ENCODE measurements around the gene SMOC2. TPM values are rescaled to one million over a fixed set of nuclear protein-coding genes. Genes with fewer than 3 reads are reported as not detected.
"Not testable (repeated sequence)": the region's sequence is repeated elsewhere in the genome, so short reads cannot be mapped to it uniquely, and the experiment has no call there.

SMOC2 gene
- polyA plus RNA-seq, 4 donors, result 18.9 to 38.2 (median 27.1) TPM

GRCh38 chr6:168670401-168670985, 229.5 kb downstream of the SMOC2 start:
- no peak for DNase-seq (ENCODE audit: low read depth in 4 of 4, low spot score in 2 of 4)

- no peak for DNase-seq (ENCODE audit: low read depth in 4 of 4, low spot score in 2 of 4)
Measured at GRCh38 chr6:168671028-168671862, 230.3 kb downstream of the SMOC2 start.

- DNase-seq (ENCODE audit: low read depth in 4 of 4, low spot score in 2 of 4), result no peak
Measured at GRCh38 chr6:168671863-168672546, 231.0 kb downstream of the SMOC2 start.

- DNase-seq (ENCODE audit: low read depth in 4 of 4, low spot score in 2 of 4), result no peak
Measured at GRCh38 chr6:168674595-168674994, 233.6 kb downstream of the SMOC2 start.

- DNase-seq (ENCODE audit: low read depth in 4 of 4, low spot score in 2 of 4), result no peak
Measured at GRCh38 chr6:168675375-168675774, 234.4 kb downstream of the SMOC2 start.

- DNase-seq (ENCODE audit: low read depth in 4 of 4, low spot score in 2 of 4), result no peak
Measured at GRCh38 chr6:168675933-168676551, 235.1 kb downstream of the SMOC2 start.

GRCh38 chr6:168676552-168677322, 235.8 kb downstream of the SMOC2 start:
- no peak for DNase-seq (ENCODE audit: low read depth in 4 of 4, low spot score in 2 of 4)

GRCh38 chr6:168677323-168677781, 236.4 kb downstream of the SMOC2 start:
- DNase-seq (ENCODE audit: low read depth in 4 of 4, low spot score in 2 of 4), result not testable (repeated sequence)

- no peak for DNase-seq (ENCODE audit: low read depth in 4 of 4, low spot score in 2 of 4)
Measured at GRCh38 chr6:168678077-168678476, 237.1 kb downstream of the SMOC2 start.

GRCh38 chr6:168678588-168678987, 237.6 kb downstream of the SMOC2 start:
- DNase-seq (ENCODE audit: low read depth in 4 of 4, low spot score in 2 of 4), result no peak

GRCh38 chr6:168681748-168682147, 240.8 kb downstream of the SMOC2 start:
- DNase-seq (ENCODE audit: low read depth in 4 of 4, low spot score in 2 of 4), result no peak

- DNase-seq (ENCODE audit: low read depth in 4 of 4, low spot score in 2 of 4), result no peak
Measured at GRCh38 chr6:168683621-168684020, 242.6 kb downstream of the SMOC2 start.

- no peak for DNase-seq (ENCODE audit: low read depth in 4 of 4, low spot score in 2 of 4)
Measured at GRCh38 chr6:168684471-168684870, 243.5 kb downstream of the SMOC2 start.

- DNase-seq (ENCODE audit: low read depth in 4 of 4, low spot score in 2 of 4), result no peak
Measured at GRCh38 chr6:168684906-168685305, 243.9 kb downstream of the SMOC2 start.

GRCh38 chr6:168686029-168686738, 245.2 kb downstream of the SMOC2 start:
- no peak for DNase-seq (ENCODE audit: low read depth in 4 of 4, low spot score in 2 of 4)

GRCh38 chr6:168686831-168687730, 246.1 kb downstream of the SMOC2 start:
- no peak for DNase-seq (ENCODE audit: low read depth in 4 of 4, low spot score in 2 of 4)

- no peak for DNase-seq (ENCODE audit: low read depth in 4 of 4, low spot score in 2 of 4)
Measured at GRCh38 chr6:168690271-168690670, 249.3 kb downstream of the SMOC2 start.

GRCh38 chr6:168691774-168692173, 250.8 kb downstream of the SMOC2 start:
- no peak for DNase-seq (ENCODE audit: low read depth in 4 of 4, low spot score in 2 of 4)

Measured in left renal cortex interstitium (tissue), 4 donors.